ENCODE measurements around the gene PRMT1. TPM values are rescaled to one million over a fixed set of nuclear protein-coding genes. Genes with fewer than 3 reads are reported as not detected.
"Not testable (repeated sequence)": the region's sequence is repeated elsewhere in the genome, so short reads cannot be mapped to it uniquely, and the experiment has no call there.

PRMT1 gene
- total RNA-seq, 1 donor from 2014 or later, result 130 TPM

GRCh38 chr19:49710372-49710951, 33.4 kb downstream of the PRMT1 start:
- DNase-seq (no peak), ATAC-seq (no peak)
- intact Hi-C loops (cut with micrococcal nuclease), result no loop called here

DNA sequence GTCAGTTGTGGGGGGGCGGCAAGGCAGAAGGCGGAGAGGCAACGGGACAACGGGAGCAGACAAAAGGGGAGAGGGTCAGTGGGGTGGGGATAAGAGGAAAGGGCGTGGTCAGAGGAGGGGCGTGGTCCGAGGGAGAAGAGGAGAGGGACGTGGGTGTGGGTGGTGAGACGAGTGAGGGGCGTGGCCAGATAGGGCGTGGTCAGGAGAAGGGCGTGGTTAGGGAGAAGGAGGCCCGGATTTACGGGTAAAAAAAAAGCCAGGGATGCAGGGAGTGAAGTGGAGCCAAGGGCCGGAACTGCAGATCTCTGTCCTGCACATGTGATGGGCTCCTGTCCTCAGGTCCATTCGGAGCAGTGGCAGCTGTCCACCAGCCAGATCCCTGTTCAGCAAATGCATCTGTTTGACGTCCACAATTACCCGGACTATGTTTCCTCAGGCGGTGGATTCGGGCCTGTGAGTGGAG, 35.4 kb downstream of the PRMT1 start:
- DNase-seq (peak; percentile 70), ATAC-seq (peak; percentile 54)
- intact Hi-C loops (cut with micrococcal nuclease), result no loop called here

DNA sequence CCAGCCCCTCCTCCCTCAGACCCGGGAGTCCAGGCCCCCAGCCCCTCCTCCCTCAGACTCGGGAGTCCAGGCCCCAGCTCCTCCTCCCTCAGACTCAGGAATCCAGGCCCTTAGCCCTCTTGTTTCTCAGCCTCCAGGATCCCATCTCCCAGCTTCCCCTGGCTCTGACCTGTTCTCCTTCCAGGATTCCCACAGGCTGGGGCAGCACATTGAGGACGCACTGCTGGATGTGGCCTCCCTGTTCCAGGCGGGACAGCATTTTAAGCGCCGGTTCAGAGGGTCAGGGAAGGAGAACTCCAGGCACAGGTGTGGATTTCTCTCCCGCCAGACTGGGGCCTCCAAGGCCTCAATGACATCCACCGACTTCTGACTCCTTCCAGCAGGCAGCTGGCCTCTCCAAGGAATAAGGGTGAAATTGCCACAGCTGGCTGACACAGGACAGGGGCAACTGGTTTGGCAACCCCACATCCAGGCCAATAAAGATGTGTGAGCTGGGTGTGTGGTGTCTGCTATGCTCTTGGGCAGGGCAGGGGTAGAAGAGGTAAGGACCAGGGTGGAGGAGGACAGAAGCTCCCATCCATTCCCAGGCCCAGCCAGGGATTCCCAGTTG, 36.3 kb downstream of the PRMT1 start:
- no peak for ATAC-seq
- intact Hi-C loops (cut with micrococcal nuclease), result no loop called here
- DNase-seq, result no peak

DNA sequence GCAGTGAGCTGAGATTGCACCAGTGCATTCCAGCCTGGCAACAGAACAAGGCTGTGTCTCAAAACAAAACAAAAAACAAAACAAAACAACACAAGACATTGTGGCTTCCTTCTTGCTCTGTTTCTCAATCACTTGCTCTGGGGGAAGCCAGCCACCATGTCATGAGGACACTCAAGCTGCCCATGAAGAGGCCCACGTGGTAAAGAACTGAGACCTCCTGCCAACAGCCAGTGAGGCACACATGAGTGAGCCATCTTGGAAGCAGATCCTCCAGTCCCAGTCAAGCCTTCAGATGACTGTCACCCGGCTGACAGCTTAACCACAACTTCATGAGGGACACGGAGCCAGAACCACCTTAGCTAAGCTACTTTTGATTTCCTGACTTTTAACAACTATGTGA, 39.1 kb downstream of the PRMT1 start:
- intact Hi-C loops (cut with micrococcal nuclease), result no loop called here
- no peak for ATAC-seq
- DNase-seq, result no peak

DNA sequence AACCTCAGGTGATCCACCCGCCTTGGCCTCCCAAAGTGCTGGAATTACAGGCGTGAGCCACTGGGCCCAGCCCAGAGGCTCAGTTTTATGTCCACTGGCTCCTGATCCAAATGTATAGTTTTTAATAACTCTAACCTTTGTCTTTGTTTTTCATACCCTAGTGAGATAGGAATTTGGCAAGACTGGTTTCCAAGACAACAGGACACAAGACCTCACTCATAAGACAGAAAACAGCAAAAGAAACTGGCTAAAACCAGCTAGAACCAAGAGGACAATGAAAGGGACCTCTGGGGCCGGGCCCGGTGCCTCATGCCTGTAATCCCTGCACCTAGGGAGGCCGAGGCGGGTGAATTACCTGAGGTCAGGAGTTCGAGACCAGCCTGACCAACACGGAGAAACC, 41.4 kb downstream of the PRMT1 start:
- intact Hi-C loops (cut with micrococcal nuclease), result no loop called here
- no peak for DNase-seq
- no peak for ATAC-seq

DNA sequence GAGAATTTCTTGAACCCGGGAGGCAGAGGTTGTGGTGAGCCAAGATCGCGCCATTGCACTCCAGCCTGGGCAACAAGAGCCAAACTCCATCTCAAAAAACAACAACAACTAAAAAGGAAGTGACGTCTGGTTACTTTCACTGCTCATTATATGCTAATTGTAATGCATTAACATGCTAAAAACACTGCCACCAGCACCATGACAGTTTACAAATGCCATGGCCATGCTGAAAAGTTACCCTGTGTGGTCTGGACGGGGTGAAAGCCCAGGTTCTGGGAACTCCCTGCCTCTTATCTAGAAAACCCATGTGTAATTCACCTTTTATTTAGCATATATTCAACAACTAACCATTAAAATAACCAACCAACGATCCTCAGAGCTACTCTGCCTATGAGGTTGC, 41.9 kb downstream of the PRMT1 start:
- intact Hi-C loops (cut with micrococcal nuclease), result no loop called here
- ATAC-seq, result no peak
- no peak for DNase-seq

DNA sequence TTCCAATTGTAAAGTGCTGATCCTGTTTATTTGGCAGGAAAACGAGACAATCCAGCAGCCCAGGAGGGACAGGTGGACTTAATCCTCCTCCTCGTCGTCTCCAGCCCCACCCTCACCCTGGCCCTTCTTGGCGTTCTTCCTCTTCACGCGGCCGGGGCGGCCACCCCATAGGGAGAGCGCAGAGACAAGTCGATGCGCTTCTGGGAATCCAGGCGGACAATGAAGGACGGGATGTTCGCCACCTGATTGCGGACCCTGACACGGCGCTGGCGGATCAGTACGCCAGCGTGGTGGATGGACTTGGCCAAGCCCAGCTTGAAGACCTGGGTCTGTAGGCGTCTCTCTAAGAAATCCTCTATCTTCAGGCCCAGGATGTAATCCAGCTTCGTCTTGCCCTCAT, 42.3 kb downstream of the PRMT1 start:
- ATAC-seq; intact Hi-C loops (cut with micrococcal nuclease); DNase-seq: not testable (repeated sequence)

- DNase-seq, result peak; percentile 72
- intact Hi-C loops (cut with micrococcal nuclease), result no loop called here
- peak; percentile 89 for ATAC-seq
Observed at GRCh38 chr19:49727217-49728030, 50.4 kb downstream of the PRMT1 start.

GRCh38 chr19:49730166-49730565, 53.1 kb downstream of the PRMT1 start:
- intact Hi-C loops (cut with micrococcal nuclease), result no loop called here
- ATAC-seq, result no peak

More at GRCh38 chr19:49730166-49730565, 53.1 kb downstream of the PRMT1 start:
- DNase-seq, result no peak

Small RNA genes lying within 50 kb of the gene (microRNA-seq; reads per million reads assigned to microRNA genes)
- not detected for gene MIR5088 (ENCODE audit: borderline number of aligned reads)

Other genes starting within 250 kb of the PRMT1 start
- 1.4 TPM for gene SLC17A7, start 235.7 kb upstream of the PRMT1 start, total RNA-seq
- 29.6 TPM for gene PIH1D1, start 225.5 kb upstream of the PRMT1 start, total RNA-seq
- 11.5 TPM for gene ALDH16A1, start 224.0 kb upstream of the PRMT1 start, total RNA-seq
- gene FLT3LG, start 203.1 kb upstream of the PRMT1 start, total RNA-seq, result 5.9 TPM
- gene RPL13A, start 189.7 kb upstream of the PRMT1 start, total RNA-seq, result 1,289 TPM
- 1,034 TPM for gene RPS11, start 180.8 kb upstream of the PRMT1 start, total RNA-seq
- gene FCGRT, start 164.6 kb upstream of the PRMT1 start, total RNA-seq, result 84.7 TPM
- gene RCN3, start 149.3 kb upstream of the PRMT1 start, total RNA-seq, result 8.5 TPM
- 46.7 TPM for gene NOSIP, start 96.7 kb upstream of the PRMT1 start, total RNA-seq
- 1.3 TPM for gene PRRG2, start 96.0 kb upstream of the PRMT1 start, total RNA-seq
- 15.6 TPM for gene PRR12, start 86.1 kb upstream of the PRMT1 start, total RNA-seq
- gene RRAS, start 37.1 kb upstream of the PRMT1 start, total RNA-seq, result 100 TPM
- gene SCAF1, start 35.1 kb upstream of the PRMT1 start, total RNA-seq, result 44.9 TPM
- 40.6 TPM for gene IRF3, start 11.4 kb upstream of the PRMT1 start, total RNA-seq
- 11.5 TPM for gene BCL2L12, start 11.3 kb upstream of the PRMT1 start, total RNA-seq
- gene ADM5, start 12.3 kb downstream of the PRMT1 start, total RNA-seq, result 0.87 TPM
- gene CPT1C, start 13.8 kb downstream of the PRMT1 start, total RNA-seq, result 3.1 TPM
- 0.72 TPM for gene TSKS, start 86.0 kb downstream of the PRMT1 start, total RNA-seq
- gene AP2A1, start 89.7 kb downstream of the PRMT1 start, total RNA-seq, result 73.1 TPM
- 19.1 TPM for gene FUZ, start 136.0 kb downstream of the PRMT1 start, total RNA-seq
- 68.5 TPM for gene MED25, start 141.0 kb downstream of the PRMT1 start, total RNA-seq
- 127 TPM for gene PTOV1, start 173.9 kb downstream of the PRMT1 start, total RNA-seq
- gene PNKP, start 190.3 kb downstream of the PRMT1 start, total RNA-seq, result 39.1 TPM
- gene AKT1S1, start 200.1 kb downstream of the PRMT1 start, total RNA-seq, result 41.2 TPM
- 47.7 TPM for gene TBC1D17, start 200.4 kb downstream of the PRMT1 start, total RNA-seq
- not detected for gene IL4I1, start 219.6 kb downstream of the PRMT1 start, total RNA-seq